H1 (cell line): ENCODE results near the gene PPP1R27. TPM values are rescaled to one million over a fixed set of nuclear protein-coding genes. Genes with fewer than 3 reads are reported as not detected.

ENCODE experiments used
- POLR2A ChIP-seq, 2 experiments: IDR thresholded peaks; 1 replicate in 1 of 2; 2 replicates in 1 of 2; pipeline ENCODE4 v1.6.1; 2011; ENCODE audit warnings: low read depth in 2 of 2, low read length in 2 of 2, mild to moderate bottlenecking in 2 of 2; ENCODE audit errors: control extremely low read depth in 1 of 2
- polyA plus RNA-seq, 7 experiments: library from polyadenylated mRNA; depleted of rRNA in 3 of 7; stranded (reverse) in 5 of 7; unstranded in 2 of 7; fragments of >200 nt in 5 of 7; fragments of 200-250 nt in 2 of 7; gene quantifications; 1 replicate in 5 of 7; 2 replicates in 1 of 7; 4 replicates in 1 of 7; pipeline versions ENCODE4 v1.2.1 to v1.2.3, GENCODE V29; 2011 to 2013; ENCODE audit warnings: missing spikeins in 2 of 7, mixed read lengths in 2 of 7
- total RNA-seq: library from RNA; stranded (reverse); fragmentation: NEBNext Ultra II Directional; extraction: Animal tissue kit (Norgen Biotek cat#: 25700); gene quantifications from 2 replicates; pipeline ENCODE4 v1.2.1, GENCODE V29; 2021
- TF ChIP-seq, protein P1 (sequence below): fragments of 300-600 bp; sonication (generic); IDR thresholded peaks from 2 replicates; pipeline ENCODE4 v1.7.1; 2012; ENCODE audit warnings: low read length, moderate library complexity, mild to moderate bottlenecking, inconsistent platforms; ENCODE audit not compliant: insufficient replicate concordance

PPP1R27 gene
- total and polyA plus RNA-seq, 2 of the 8 experiments (the other 6 are each of a cell fraction or from before 2014, with no cell fraction given): 0.27 TPM; not detected in 1

DNA sequence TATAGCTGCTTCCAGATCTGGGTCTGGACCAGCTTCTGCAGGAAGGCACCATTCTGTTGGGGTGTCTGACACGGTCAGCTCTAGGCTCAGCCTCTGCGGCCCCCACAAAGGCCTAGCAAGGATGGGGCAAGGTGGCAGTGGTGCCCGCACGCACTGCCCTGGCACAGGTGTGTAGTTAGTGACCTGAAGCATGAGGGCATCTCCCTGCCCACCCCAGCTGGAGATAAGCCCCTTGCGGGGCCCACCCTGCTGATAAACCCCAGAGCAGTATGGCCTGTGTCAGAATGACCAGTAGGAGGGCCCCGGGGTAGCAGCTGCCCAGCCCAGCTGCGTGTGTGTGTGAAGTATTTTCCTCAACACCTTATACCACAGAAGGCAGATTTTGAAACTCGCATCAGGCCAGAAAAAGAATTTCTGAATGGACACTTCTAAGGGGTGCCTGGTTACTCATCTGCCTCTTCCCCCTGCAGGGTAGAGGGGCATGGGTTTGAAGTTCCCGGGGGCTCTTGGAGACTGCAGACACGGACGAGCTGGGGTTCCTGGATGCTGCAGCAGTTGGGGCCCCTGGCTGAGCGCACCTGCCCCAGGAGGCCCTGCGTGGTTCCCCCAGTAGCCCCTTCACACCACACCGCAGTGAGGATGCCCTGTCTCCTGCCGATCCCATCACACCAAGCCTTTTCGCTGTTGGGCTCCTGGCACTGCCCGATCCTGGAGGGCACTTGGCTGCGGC lies 31.8 kb upstream of the PPP1R27 start (continued):
- TF ChIP-seq, protein P1, sequence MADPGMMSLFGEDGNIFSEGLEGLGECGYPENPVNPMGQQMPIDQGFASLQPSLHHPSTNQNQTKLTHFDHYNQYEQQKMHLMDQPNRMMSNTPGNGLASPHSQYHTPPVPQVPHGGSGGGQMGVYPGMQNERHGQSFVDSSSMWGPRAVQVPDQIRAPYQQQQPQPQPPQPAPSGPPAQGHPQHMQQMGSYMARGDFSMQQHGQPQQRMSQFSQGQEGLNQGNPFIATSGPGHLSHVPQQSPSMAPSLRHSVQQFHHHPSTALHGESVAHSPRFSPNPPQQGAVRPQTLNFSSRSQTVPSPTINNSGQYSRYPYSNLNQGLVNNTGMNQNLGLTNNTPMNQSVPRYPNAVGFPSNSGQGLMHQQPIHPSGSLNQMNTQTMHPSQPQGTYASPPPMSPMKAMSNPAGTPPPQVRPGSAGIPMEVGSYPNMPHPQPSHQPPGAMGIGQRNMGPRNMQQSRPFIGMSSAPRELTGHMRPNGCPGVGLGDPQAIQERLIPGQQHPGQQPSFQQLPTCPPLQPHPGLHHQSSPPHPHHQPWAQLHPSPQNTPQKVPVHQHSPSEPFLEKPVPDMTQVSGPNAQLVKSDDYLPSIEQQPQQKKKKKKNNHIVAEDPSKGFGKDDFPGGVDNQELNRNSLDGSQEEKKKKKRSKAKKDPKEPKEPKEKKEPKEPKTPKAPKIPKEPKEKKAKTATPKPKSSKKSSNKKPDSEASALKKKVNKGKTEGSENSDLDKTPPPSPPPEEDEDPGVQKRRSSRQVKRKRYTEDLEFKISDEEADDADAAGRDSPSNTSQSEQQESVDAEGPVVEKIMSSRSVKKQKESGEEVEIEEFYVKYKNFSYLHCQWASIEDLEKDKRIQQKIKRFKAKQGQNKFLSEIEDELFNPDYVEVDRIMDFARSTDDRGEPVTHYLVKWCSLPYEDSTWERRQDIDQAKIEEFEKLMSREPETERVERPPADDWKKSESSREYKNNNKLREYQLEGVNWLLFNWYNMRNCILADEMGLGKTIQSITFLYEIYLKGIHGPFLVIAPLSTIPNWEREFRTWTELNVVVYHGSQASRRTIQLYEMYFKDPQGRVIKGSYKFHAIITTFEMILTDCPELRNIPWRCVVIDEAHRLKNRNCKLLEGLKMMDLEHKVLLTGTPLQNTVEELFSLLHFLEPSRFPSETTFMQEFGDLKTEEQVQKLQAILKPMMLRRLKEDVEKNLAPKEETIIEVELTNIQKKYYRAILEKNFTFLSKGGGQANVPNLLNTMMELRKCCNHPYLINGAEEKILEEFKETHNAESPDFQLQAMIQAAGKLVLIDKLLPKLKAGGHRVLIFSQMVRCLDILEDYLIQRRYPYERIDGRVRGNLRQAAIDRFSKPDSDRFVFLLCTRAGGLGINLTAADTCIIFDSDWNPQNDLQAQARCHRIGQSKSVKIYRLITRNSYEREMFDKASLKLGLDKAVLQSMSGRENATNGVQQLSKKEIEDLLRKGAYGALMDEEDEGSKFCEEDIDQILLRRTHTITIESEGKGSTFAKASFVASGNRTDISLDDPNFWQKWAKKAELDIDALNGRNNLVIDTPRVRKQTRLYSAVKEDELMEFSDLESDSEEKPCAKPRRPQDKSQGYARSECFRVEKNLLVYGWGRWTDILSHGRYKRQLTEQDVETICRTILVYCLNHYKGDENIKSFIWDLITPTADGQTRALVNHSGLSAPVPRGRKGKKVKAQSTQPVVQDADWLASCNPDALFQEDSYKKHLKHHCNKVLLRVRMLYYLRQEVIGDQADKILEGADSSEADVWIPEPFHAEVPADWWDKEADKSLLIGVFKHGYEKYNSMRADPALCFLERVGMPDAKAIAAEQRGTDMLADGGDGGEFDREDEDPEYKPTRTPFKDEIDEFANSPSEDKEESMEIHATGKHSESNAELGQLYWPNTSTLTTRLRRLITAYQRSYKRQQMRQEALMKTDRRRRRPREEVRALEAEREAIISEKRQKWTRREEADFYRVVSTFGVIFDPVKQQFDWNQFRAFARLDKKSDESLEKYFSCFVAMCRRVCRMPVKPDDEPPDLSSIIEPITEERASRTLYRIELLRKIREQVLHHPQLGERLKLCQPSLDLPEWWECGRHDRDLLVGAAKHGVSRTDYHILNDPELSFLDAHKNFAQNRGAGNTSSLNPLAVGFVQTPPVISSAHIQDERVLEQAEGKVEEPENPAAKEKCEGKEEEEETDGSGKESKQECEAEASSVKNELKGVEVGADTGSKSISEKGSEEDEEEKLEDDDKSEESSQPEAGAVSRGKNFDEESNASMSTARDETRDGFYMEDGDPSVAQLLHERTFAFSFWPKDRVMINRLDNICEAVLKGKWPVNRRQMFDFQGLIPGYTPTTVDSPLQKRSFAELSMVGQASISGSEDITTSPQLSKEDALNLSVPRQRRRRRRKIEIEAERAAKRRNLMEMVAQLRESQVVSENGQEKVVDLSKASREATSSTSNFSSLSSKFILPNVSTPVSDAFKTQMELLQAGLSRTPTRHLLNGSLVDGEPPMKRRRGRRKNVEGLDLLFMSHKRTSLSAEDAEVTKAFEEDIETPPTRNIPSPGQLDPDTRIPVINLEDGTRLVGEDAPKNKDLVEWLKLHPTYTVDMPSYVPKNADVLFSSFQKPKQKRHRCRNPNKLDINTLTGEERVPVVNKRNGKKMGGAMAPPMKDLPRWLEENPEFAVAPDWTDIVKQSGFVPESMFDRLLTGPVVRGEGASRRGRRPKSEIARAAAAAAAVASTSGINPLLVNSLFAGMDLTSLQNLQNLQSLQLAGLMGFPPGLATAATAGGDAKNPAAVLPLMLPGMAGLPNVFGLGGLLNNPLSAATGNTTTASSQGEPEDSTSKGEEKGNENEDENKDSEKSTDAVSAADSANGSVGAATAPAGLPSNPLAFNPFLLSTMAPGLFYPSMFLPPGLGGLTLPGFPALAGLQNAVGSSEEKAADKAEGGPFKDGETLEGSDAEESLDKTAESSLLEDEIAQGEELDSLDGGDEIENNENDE: no peak
- TF ChIP-seq POLR2A (IDR thresholded peaks at IDR 0.05; ENCODE audit: control extremely low read depth in 1 of 2, low read depth in 2 of 2, low read length in 2 of 2): peak in 1 of 2 experiments; percentile 78; a peak in 2 of 3 replicates
